Mammary epithelial cell (primary cell): Measurements from ENCODE around the gene ANKRD39.
"Not testable (repeated sequence)": the region's sequence is repeated elsewhere in the genome, so short reads cannot be mapped to it uniquely, and the experiment has no call there.

ENCODE experiments used
- CTCF ChIP-seq, 2 donors: IDR thresholded peaks in 1 of 2; conservative IDR thresholded peaks in 1 of 2; 2 replicates each; pipeline ENCODE4 v1.5.1; 2011 to 2012; ENCODE audit warnings: inconsistent platforms in 2 of 2, low read length in 2 of 2, mild to moderate bottlenecking in 2 of 2, control low read depth in 1 of 2, low read depth in 1 of 2; ENCODE audit not compliant: insufficient read depth in 1 of 2; ENCODE audit errors: extremely low read depth in 1 of 2
- EZH2 ChIP-seq: IDR thresholded peaks from 2 replicates; pipeline ENCODE4 v1.6.1; 2012; ENCODE audit warnings: low read length, inconsistent platforms, borderline replicate concordance

GRCh38 chr2:96889502-96889901 is 31.7 kb upstream of the ANKRD39 start:
- not testable (repeated sequence) for TF ChIP-seq CTCF (conservative IDR thresholded peaks at IDR 0.05 in 1 of 2, IDR thresholded peaks at IDR 0.05 in 1 of 2; ENCODE audit: extremely low read depth in 1 of 2, insufficient read depth in 1 of 2, low read depth in 1 of 2, low read length in 2 of 2); EZH2
